Neural crest cell (in vitro differentiated cells): ENCODE measurements around the gene KIAA1328. TPM values are rescaled to one million over a fixed set of nuclear protein-coding genes. Genes with fewer than 3 reads are reported as not detected.
A peak's percentile ranks its signal among the peaks of the same experiment; 100 is the strongest.

Experiments
- DNase-seq: peaks from one replicate; pipeline ENCODE4 v3.0.0; 2021; ENCODE audit warnings: low read depth, mixed read lengths, low spot score
- H3K27ac Mint-ChIP-seq: one replicate; pipeline ENCODE4 v1.8.0; 2021; ENCODE audit warnings: mild to moderate bottlenecking, mixed read lengths; ENCODE audit not compliant: unreplicated experiment
- H3K27me3 Mint-ChIP-seq: 2 replicates; pipeline ENCODE4 v1.8.0; 2021; ENCODE audit warnings: low read depth, mild to moderate bottlenecking, mixed read lengths
- H3K36me3 Mint-ChIP-seq: 2 replicates; pipeline ENCODE4 v1.8.0; 2021; ENCODE audit warnings: low read depth, mild to moderate bottlenecking, mixed read lengths
- H3K4me1 Mint-ChIP-seq: 2 replicates; pipeline ENCODE4 v1.8.0; 2021; ENCODE audit warnings: mixed read lengths
- H3K4me3 Mint-ChIP-seq: one replicate; pipeline ENCODE4 v1.8.0; 2021; ENCODE audit warnings: mild to moderate bottlenecking, mixed read lengths
- H3K9me3 Mint-ChIP-seq: 2 replicates; pipeline ENCODE4 v1.8.0; 2021; ENCODE audit warnings: mixed read lengths
- CTCF ChIP-seq: fragments of 200-600 bp; sonication (generic); conservative IDR thresholded peaks from 2 replicates; pipeline ENCODE4 v1.5.0; 2021; ENCODE audit warnings: antibody characterized with exemption, mild to moderate bottlenecking
- total RNA-seq: library from RNA; stranded (reverse); gene quantifications from 2 replicates; pipeline ENCODE4 v1.2.1, GENCODE V29; 2021

The KIAA1328 gene
- total RNA-seq, 1 donor from 2014 or later = 12.3 TPM

DNA sequence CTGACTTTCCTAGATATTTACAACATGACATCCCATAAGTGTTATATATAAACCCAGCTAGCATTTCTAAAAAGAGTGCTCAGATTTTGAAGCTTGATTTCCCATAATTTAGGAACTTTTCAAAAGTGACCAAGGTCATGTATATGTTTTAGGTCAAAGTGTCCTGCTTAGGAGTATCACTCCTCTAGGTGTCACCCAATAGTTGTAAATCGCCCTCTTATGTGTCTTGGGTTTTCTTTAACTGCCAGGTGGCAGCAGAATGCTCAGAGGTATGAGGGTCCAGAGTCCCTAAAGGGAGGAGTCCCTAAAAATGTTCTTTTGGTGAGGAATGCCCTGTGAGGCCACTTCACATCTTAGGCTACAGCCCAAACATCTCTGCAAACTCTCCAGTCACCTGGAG lies 378.4 kb downstream of the KIAA1328 start:
- DNase-seq = no peak
- no peak for TF ChIP-seq CTCF
- no peak overlapping the region for H3K27ac Mint-ChIP-seq
- H3K36me3 Mint-ChIP-seq = no peaks in the 10 kb centered on the region
- H3K9me3 Mint-ChIP-seq = no peaks in the 10 kb centered on the region
- H3K27me3 Mint-ChIP-seq = no peaks in the 10 kb centered on the region
- no peak overlapping the region for H3K4me3 Mint-ChIP-seq
- H3K4me1 Mint-ChIP-seq = no peaks in the 10 kb centered on the region

GRCh38 chr18:37210781-37211180 lies 381.9 kb downstream of the KIAA1328 start:
- Mint-ChIP-seq H3K36me3 (no peaks in the 10 kb centered on the region), H3K4me1 (no peaks in the 10 kb centered on the region), H3K27ac (no peak overlapping the region), H3K4me3 (no peak overlapping the region), H3K9me3 (peaks cover 1% of the 10 kb centered on the region), H3K27me3 (peaks cover 2% of the 10 kb centered on the region)
- no peak for DNase-seq
- TF ChIP-seq CTCF = no peak

DNA sequence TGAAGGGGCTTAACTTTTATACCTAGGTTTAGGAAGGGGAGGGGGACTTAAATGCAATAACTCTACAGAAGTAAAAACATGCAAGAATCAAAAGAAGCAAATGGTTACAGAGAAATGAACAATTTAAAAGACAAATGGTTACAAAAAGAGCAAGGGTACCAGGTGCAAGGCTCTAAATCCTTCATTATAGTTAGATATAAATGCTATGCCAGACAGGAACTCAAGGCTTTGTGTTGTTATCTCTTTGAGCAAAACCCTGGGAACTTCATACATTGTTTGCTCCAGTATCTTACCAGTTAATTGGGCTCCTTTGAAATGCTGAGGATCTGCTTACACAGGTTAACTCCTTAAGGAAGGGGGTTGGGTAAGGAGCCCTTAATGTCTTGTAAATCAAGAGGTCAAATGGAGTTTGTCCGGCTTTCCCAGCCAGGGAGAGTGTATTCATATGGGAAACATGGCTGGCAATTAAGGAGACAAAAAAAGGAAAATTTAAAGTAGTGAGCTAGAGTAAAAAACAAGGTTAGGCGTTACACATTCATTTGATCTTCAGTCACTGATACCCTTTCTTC lies 389.2 kb downstream of the KIAA1328 start:
- Mint-ChIP-seq H3K27ac (no peak overlapping the region), H3K9me3 (peaks cover 7% of the 10 kb centered on the region), H3K4me3 (no peak overlapping the region), H3K36me3 (peaks cover 9% of the 10 kb centered on the region), H3K4me1 (no peaks in the 10 kb centered on the region), H3K27me3 (peaks cover 5% of the 10 kb centered on the region)
- TF ChIP-seq CTCF = no peak
- no peak for DNase-seq

DNA sequence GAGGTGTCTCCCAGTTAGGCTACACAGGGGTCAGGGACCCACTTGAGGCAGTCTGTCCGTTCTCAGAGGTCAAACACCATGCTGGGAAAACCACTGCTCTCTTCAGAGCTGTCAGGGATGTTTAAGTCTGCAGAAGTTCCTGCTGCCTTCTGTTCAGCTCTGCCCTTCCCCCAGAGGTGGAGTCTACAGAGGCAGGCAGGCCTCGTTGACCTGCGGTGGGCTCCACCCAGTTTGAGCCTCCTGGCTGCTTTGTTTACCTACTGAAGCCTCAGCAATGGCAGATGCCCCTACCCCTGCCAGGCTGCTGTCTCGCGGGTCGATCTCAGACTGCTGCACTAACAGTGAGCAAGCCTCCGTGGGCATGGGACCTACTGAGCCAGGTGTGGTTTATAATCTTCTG lies 390.3 kb downstream of the KIAA1328 start:
- no peak for TF ChIP-seq CTCF
- Mint-ChIP-seq H3K27me3 (peaks cover 5% of the 10 kb centered on the region), H3K27ac (no peak overlapping the region), H3K4me1 (no peaks in the 10 kb centered on the region), H3K9me3 (peaks cover 7% of the 10 kb centered on the region), H3K36me3 (peaks cover 9% of the 10 kb centered on the region), H3K4me3 (no peak overlapping the region)
- DNase-seq = no peak

DNA sequence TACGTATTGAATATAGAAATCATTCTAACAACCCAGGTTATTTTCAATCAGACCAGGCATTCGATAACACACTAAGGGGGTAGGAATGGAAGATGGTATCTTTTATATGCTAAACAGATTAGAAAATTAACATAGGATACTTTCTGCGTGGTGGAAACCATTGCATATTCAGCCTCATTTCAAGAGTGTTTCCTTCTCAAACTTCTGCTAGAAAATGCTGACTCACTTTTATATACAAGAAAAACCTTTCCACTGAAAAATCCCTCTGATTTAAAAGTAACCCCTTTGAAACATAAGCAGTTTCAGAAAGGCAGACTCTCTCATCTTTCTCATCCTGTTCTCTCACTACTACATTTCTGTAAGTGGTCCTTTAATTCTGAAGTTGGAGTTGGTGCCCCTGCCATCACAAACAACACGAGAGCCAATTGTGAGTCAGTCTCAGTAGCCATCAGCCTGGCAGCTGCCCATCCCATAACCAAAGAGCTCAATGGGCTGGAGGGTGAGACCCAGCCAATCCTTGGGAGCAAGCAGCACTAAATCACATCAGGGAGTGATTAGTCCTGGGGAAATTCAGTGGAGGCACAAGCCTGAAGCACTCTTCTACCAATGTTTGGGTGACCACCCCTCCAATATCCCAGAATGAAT lies 393.5 kb downstream of the KIAA1328 start:
- TF ChIP-seq CTCF = no peak
- Mint-ChIP-seq H3K27me3 (no peaks in the 10 kb centered on the region), H3K4me3 (no peak overlapping the region), H3K4me1 (no peaks in the 10 kb centered on the region), H3K27ac (peak overlapping the region; percentile 64), H3K36me3 (peaks cover 4% of the 10 kb centered on the region), H3K9me3 (no peaks in the 10 kb centered on the region)
- no peak for DNase-seq
